Transverse colon (tissue), 4 donors: ENCODE results near the gene RBX1. TPM values are rescaled to one million over a fixed set of nuclear protein-coding genes. Genes with fewer than 3 reads are reported as not detected.

Experiments
- DNase-seq: peaks from one replicate; pipeline ENCODE4 v3.0.0-alpha.2; 2019
- H3K27ac ChIP-seq, 4 donors: fragments of 200-600 bp; sonication (generic); 2 replicates each; pipeline ENCODE4 v1.5.1; 2016 to 2018; ENCODE audit warnings: inconsistent platforms in 4 of 4
- H3K27me3 ChIP-seq: fragments of 200-600 bp; sonication (generic); 2 replicates; pipeline ENCODE4 v1.5.1; 2017; ENCODE audit warnings: inconsistent platforms
- H3K36me3 ChIP-seq, 4 donors: fragments of 200-600 bp; sonication (generic); 2 replicates each; pipeline ENCODE4 v1.5.1; 2017 to 2019; ENCODE audit warnings: inconsistent platforms in 4 of 4
- H3K4me1 ChIP-seq, 4 donors: fragments of 200-600 bp; sonication (generic); 2 replicates each; pipeline ENCODE4 v1.5.1; 2017 to 2020; ENCODE audit warnings: inconsistent platforms in 4 of 4
- H3K4me3 ChIP-seq, 4 donors: fragments of 200-600 bp; sonication (generic); 1 replicate in 1 of 4; 2 replicates in 3 of 4; pipeline versions ENCODE4 v1.5.1 to v1.6.1; 2017 to 2019; ENCODE audit warnings: inconsistent platforms in 4 of 4
- H3K9me3 ChIP-seq, 2 donors: fragments of 200-600 bp; sonication (generic); 2 replicates each; pipeline ENCODE4 v1.5.1; 2017 to 2019; ENCODE audit warnings: inconsistent platforms in 2 of 2
- CTCF ChIP-seq, 5 experiments: fragments of 200-600 bp in 3 of 5; fragments of 450-650 bp in 2 of 5; sonication (generic) in 3 of 5; IDR thresholded peaks; 1 replicate in 2 of 5; 2 replicates in 3 of 5; pipeline ENCODE4 v1.5.1; 2016 to 2017; ENCODE audit warnings: antibody characterized with exemption in 5 of 5, inconsistent platforms in 3 of 5, mild to moderate bottlenecking in 2 of 5, moderate library complexity in 1 of 5
- EP300 ChIP-seq: sonication (generic); formaldehyde crosslinking; IDR thresholded peaks from one replicate; pipeline ENCODE4 v1.6.1; 2017; ENCODE audit warnings: antibody characterized with exemption, low read depth
- POLR2A ChIP-seq: fragments of 450-650 bp; IDR thresholded peaks from one replicate; pipeline ENCODE4 v1.6.1; 2016; ENCODE audit warnings: antibody characterized with exemption, mild to moderate bottlenecking, moderate library complexity
- POLR2AphosphoS5 ChIP-seq, 3 donors: sonication (generic); formaldehyde crosslinking; IDR thresholded peaks; one replicate each; pipeline ENCODE4 v1.6.1; 2016; ENCODE audit warnings: antibody characterized with exemption in 3 of 3
- WGBS, 2 donors: methylation state at CpG; one replicate each; pipeline ENCODE4 v1.1.5; 2018; ENCODE audit warnings: low coverage in 1 of 2; 5-methylcytosine and 5-hydroxymethylcytosine counted together
- in situ Hi-C, 4 donors: fragments of 200-750 bp; cut with MboI; loops; one replicate each; pipeline versions ENCODE4 v1.15.0 to v1.15.1; 2017; ENCODE audit warnings: low sequenced_read_pairs in 3 of 4, low pct_ligation_motif_present in 1 of 4, low pct_unique_long_range_greater_than_20kb in 1 of 4
- intact Hi-C: fragments of 100-400 bp; cut with DNase I; formaldehyde crosslinking; loops from one replicate; pipeline ENCODE4 v1.15.1; 2023; ENCODE audit warnings: low total_unique reads
- total RNA-seq, 4 donors: library from RNA; depleted of rRNA; stranded (reverse); fragments of >200 nt; gene quantifications; one replicate each; pipeline ENCODE4 v1.1.0, GENCODE V29; 2016

The RBX1 gene
- total RNA-seq, 4 donors from 2014 or later = 7.8 to 36.9 (median 24.9) TPM

GRCh38 chr22:41003066-41003465 lies 51.9 kb downstream of the RBX1 start:
- DNase-seq = no peak
- in situ Hi-C loops = no loop called here
- H3K27me3 ChIP-seq = no peaks in the 10 kb centered on the region
- 71 to 93% methylated on average over 7 to 10 of the region's 10 CpGs for WGBS, 2 donors
- H3K4me1 ChIP-seq = no peaks in the 10 kb centered on the region
- H3K9me3 ChIP-seq = no peaks in the 10 kb centered on the region
- TF ChIP-seq CTCF (IDR thresholded peaks at IDR 0.05) = no peak
- no peak for TF ChIP-seq POLR2AphosphoS5 (IDR thresholded peaks at IDR 0.05)
- no peak for TF ChIP-seq EP300
- no peak for TF ChIP-seq POLR2A
- intact Hi-C loops = no loop called here
- H3K36me3 ChIP-seq = no peaks in the 10 kb centered on the region
- no peak overlapping the region for H3K4me3 ChIP-seq
- no peak overlapping the region for H3K27ac ChIP-seq

- TF ChIP-seq EP300 (no peak), POLR2A (no peak), POLR2AphosphoS5 (IDR thresholded peaks at IDR 0.05) (no peak), CTCF (IDR thresholded peaks at IDR 0.05) (no peak)
- DNase-seq = no peak
- 97 to 98% methylated on average over 4 to 5 of the region's 5 CpGs for WGBS, 2 donors
- no peaks in the 10 kb centered on the region for H3K4me1 ChIP-seq
- no peak overlapping the region for H3K4me3 ChIP-seq
- no peaks in the 10 kb centered on the region for H3K9me3 ChIP-seq
- H3K27me3 ChIP-seq = no peaks in the 10 kb centered on the region
- intact Hi-C loops = no loop called here
- no peaks in the 10 kb centered on the region for H3K36me3 ChIP-seq
- in situ Hi-C loops = no loop called here
- H3K27ac ChIP-seq = no peak overlapping the region
Measured at GRCh38 chr22:41003976-41004375, 52.8 kb downstream of the RBX1 start.

DNA sequence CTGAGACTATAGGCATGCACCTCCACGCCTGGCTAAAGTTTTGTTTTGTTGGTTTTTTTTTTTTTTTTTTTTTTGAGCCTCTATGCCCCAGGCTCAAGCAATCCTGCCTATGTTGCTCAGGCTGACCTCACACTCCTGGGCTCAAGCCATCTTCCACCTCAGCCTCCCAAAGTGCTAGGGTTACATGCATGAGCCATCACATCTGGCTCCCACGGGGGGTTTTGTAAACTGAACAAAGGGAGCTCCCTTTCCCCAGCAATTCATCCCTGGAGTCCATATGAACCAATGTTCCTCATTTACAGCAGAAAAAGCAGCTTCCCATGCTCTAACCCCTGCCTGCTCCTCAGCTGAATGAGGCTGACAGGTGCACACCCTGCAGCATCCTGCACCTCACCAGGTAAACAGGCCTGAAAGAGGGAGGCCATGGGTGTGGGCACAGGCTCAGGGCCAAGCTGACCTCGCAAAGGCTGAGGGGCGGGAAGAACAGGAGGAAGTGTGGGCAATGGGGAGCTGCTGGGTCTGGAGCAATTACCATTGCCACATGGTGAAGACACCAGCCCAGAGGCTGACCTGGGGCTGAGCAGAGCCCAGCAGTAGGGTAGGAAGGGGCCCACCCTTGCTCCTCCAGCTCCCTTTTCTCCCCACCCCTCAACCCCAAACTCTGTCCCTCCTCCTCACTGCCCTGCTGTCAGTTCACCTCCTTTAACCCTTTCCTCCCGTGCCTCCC lies 58.2 kb downstream of the RBX1 start:
- Histone ChIP-seq H3K9me3 (no peaks in the 10 kb centered on the region), H3K4me3 (no peak overlapping the region), H3K36me3 (no peaks in the 10 kb centered on the region), H3K4me1 (no peaks in the 10 kb centered on the region), H3K27ac (no peak overlapping the region), H3K27me3 (no peaks in the 10 kb centered on the region)
- WGBS, 2 donors = 53 to 60% methylated on average over 2 to 5 of the region's 5 CpGs
- DNase-seq = no peak
- TF ChIP-seq POLR2AphosphoS5 (IDR thresholded peaks at IDR 0.05) (no peak), EP300 (no peak), CTCF (IDR thresholded peaks at IDR 0.05) (no peak), POLR2A (no peak)
- intact Hi-C loops (no loop called here), in situ Hi-C loops (no loop called here)

DNA sequence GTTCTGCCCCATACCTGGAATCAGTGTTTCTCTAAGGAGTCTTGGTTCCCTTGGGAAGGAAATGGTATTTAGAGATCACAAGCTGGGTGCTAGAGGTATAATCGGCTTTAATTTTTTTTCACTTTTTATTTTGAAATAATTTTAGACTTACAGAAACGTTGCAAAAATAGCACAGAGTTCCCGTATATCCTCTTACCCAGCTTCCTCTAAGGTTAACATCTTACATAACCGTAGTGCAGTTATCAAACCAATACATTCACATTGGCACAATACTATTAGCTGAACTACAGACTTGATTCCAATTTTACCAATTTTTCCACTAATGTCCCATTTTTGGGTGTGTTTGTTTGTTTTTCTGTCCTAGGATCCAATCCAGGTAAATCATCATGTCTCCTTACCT lies 63.8 kb downstream of the RBX1 start:
- in situ Hi-C loops = no loop called here
- no peak overlapping the region for H3K27ac ChIP-seq
- no peaks in the 10 kb centered on the region for H3K36me3 ChIP-seq
- 62 to 67% methylated on average over 4 of the region's 4 CpGs for WGBS, 2 donors
- intact Hi-C loops = no loop called here
- TF ChIP-seq POLR2A (no peak), CTCF (IDR thresholded peaks at IDR 0.05) (no peak), POLR2AphosphoS5 (IDR thresholded peaks at IDR 0.05) (no peak), EP300 (no peak)
- H3K4me1 ChIP-seq = no peaks in the 10 kb centered on the region
- H3K9me3 ChIP-seq = no peaks in the 10 kb centered on the region
- H3K4me3 ChIP-seq = no peak overlapping the region
- no peaks in the 10 kb centered on the region for H3K27me3 ChIP-seq
- DNase-seq = no peak
